Neural crest cell (in vitro differentiated cells): ENCODE data around the gene MTM1. TPM values are rescaled to one million over a fixed set of nuclear protein-coding genes. Genes with fewer than 3 reads are reported as not detected.

Source experiments
- DNase-seq: peaks from one replicate; pipeline ENCODE4 v3.0.0; 2021; ENCODE audit warnings: low read depth, mixed read lengths, low spot score
- H3K27ac Mint-ChIP-seq: one replicate; pipeline ENCODE4 v1.8.0; 2021; ENCODE audit warnings: mild to moderate bottlenecking, mixed read lengths; ENCODE audit not compliant: unreplicated experiment
- H3K27me3 Mint-ChIP-seq: 2 replicates; pipeline ENCODE4 v1.8.0; 2021; ENCODE audit warnings: low read depth, mild to moderate bottlenecking, mixed read lengths
- H3K36me3 Mint-ChIP-seq: 2 replicates; pipeline ENCODE4 v1.8.0; 2021; ENCODE audit warnings: low read depth, mild to moderate bottlenecking, mixed read lengths
- H3K4me1 Mint-ChIP-seq: 2 replicates; pipeline ENCODE4 v1.8.0; 2021; ENCODE audit warnings: mixed read lengths
- H3K4me3 Mint-ChIP-seq: one replicate; pipeline ENCODE4 v1.8.0; 2021; ENCODE audit warnings: mild to moderate bottlenecking, mixed read lengths
- H3K9me3 Mint-ChIP-seq: 2 replicates; pipeline ENCODE4 v1.8.0; 2021; ENCODE audit warnings: mixed read lengths
- total RNA-seq: library from RNA; stranded (reverse); gene quantifications from 2 replicates; pipeline ENCODE4 v1.2.1, GENCODE V29; 2021
- TF ChIP-seq, protein P1 (sequence below): fragments of 200-600 bp; sonication (generic); conservative IDR thresholded peaks from 2 replicates; pipeline ENCODE4 v1.5.0; 2021; ENCODE audit warnings: antibody characterized with exemption, mild to moderate bottlenecking

MTM1 gene
- total RNA-seq, 1 donor from 2014 or later = 6.2 TPM

GRCh38 chrX:150704030-150704613 lies 135.7 kb downstream of the MTM1 start:
- Mint-ChIP-seq H3K9me3 (peaks cover 8% of the 10 kb centered on the region), H3K36me3 (peaks cover 15% of the 10 kb centered on the region), H3K4me1 (no peaks in the 10 kb centered on the region), H3K27ac (no peak overlapping the region), H3K27me3 (no peaks in the 10 kb centered on the region), H3K4me3 (no peak overlapping the region)
- TF ChIP-seq, protein P1, sequence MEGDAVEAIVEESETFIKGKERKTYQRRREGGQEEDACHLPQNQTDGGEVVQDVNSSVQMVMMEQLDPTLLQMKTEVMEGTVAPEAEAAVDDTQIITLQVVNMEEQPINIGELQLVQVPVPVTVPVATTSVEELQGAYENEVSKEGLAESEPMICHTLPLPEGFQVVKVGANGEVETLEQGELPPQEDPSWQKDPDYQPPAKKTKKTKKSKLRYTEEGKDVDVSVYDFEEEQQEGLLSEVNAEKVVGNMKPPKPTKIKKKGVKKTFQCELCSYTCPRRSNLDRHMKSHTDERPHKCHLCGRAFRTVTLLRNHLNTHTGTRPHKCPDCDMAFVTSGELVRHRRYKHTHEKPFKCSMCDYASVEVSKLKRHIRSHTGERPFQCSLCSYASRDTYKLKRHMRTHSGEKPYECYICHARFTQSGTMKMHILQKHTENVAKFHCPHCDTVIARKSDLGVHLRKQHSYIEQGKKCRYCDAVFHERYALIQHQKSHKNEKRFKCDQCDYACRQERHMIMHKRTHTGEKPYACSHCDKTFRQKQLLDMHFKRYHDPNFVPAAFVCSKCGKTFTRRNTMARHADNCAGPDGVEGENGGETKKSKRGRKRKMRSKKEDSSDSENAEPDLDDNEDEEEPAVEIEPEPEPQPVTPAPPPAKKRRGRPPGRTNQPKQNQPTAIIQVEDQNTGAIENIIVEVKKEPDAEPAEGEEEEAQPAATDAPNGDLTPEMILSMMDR = no peak
- no peak for DNase-seq

- H3K4me3 Mint-ChIP-seq = no peak overlapping the region
- H3K36me3 Mint-ChIP-seq = peaks cover 2% of the 10 kb centered on the region
- no peaks in the 10 kb centered on the region for H3K9me3 Mint-ChIP-seq
- no peak for DNase-seq
- TF ChIP-seq, protein P1 = no peak
- no peaks in the 10 kb centered on the region for H3K4me1 Mint-ChIP-seq
- no peaks in the 10 kb centered on the region for H3K27me3 Mint-ChIP-seq
- no peak overlapping the region for H3K27ac Mint-ChIP-seq
These were observed 144.2 kb downstream of the MTM1 start for GRCh38 chrX:150712619-150713018.

GRCh38 chrX:150715184-150715583 lies 146.8 kb downstream of the MTM1 start:
- peaks cover 2% of the 10 kb centered on the region for H3K9me3 Mint-ChIP-seq
- no peaks in the 10 kb centered on the region for H3K36me3 Mint-ChIP-seq
- no peaks in the 10 kb centered on the region for H3K27me3 Mint-ChIP-seq
- no peak for DNase-seq
- no peak overlapping the region for H3K4me3 Mint-ChIP-seq
- no peak overlapping the region for H3K27ac Mint-ChIP-seq
- H3K4me1 Mint-ChIP-seq = no peaks in the 10 kb centered on the region
- TF ChIP-seq, protein P1 = no peak

DNA sequence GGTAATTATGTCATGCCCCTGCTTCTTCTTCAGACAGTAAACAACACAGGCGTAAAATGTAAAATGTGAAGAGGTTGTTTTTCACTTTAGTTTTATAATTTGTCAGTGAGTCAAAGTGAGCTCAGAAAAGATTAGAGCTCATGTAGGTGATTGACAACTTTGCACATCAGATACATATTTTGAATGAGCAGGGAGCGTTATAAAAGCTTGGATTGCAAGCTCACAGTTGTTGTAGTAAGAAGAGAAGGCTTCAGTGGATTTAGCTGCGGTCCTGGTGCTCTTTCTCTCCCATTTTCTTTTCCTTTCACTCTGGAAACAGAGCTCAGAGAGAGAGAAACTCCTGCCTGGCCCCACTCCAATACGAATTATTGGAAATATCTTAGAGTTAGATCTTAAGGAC lies 151.2 kb downstream of the MTM1 start:
- no peaks in the 10 kb centered on the region for H3K4me1 Mint-ChIP-seq
- H3K27me3 Mint-ChIP-seq = no peaks in the 10 kb centered on the region
- no peak for DNase-seq
- peaks cover 16% of the 10 kb centered on the region for H3K36me3 Mint-ChIP-seq
- peaks cover 15% of the 10 kb centered on the region for H3K9me3 Mint-ChIP-seq
- H3K4me3 Mint-ChIP-seq = no peak overlapping the region
- no peak overlapping the region for H3K27ac Mint-ChIP-seq
- TF ChIP-seq, protein P1 = no peak

Other genes starting within 250 kb of the MTM1 start
- gene MAMLD1, start 205.3 kb upstream of the MTM1 start, total RNA-seq = 4.5 TPM in 2 replicates
- 17.8 and 18.3 TPM in 2 replicates for gene MTMR1, start 124.8 kb downstream of the MTM1 start, total RNA-seq